ENCODE measurements around the gene CCSAP. TPM values are rescaled to one million over a fixed set of nuclear protein-coding genes. Genes with fewer than 3 reads are reported as not detected.
A peak's percentile ranks its signal among the peaks of the same experiment; 100 is the strongest.

Gene CCSAP
- total and polyA plus RNA-seq, 2 of the 13 experiments (the other 11 are each of a cell fraction or from before 2014, with no cell fraction given) = 3.7 to 9.0 TPM

DNA sequence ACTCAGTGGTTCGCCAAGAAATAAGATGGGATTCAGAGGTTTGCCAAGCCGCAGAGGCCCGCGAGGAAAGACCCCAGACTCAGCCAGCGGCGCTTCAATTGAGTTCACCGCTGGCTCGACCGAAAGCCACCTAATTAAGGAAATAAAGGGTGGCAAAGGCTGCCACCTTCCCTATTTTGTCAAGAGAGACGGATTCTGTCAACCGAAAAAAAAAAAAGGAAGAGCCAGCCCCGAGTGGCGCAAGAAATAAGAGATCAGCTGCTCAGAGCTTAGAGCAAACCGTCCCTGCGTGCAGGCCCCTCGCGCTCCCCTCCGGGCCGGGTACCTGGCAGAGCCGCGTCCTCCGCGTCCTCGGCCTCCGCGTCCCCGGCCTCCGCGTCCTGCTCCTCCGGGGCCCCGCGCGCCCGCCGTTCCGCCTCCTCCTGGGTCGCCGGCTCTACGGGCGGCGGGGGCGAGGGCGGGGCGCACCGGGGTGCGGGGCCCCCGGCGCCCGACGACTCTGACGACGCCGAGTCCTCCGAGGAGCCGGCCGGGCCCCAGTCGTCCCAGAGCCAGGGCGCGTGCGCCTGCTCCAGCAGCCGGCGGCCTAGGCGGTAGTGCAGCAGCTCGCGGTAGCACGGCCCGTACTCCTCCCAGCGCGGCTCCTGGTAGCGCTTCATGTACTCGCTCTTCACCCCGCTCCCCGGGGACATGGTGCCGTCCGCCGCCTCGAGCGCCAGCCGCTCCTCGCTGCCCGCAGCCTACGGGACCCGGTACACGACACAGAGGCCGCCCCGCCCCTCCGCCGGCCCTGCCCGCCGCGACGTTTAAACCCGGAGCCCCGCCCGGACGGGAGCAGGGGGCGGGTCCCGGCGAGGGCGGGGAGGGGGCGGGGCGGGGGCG is 832 bp downstream of the CCSAP start (continued):
- TF ChIP-seq, protein P1, sequence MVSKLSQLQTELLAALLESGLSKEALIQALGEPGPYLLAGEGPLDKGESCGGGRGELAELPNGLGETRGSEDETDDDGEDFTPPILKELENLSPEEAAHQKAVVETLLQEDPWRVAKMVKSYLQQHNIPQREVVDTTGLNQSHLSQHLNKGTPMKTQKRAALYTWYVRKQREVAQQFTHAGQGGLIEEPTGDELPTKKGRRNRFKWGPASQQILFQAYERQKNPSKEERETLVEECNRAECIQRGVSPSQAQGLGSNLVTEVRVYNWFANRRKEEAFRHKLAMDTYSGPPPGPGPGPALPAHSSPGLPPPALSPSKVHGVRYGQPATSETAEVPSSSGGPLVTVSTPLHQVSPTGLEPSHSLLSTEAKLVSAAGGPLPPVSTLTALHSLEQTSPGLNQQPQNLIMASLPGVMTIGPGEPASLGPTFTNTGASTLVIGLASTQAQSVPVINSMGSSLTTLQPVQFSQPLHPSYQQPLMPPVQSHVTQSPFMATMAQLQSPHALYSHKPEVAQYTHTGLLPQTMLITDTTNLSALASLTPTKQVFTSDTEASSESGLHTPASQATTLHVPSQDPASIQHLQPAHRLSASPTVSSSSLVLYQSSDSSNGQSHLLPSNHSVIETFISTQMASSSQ (IDR thresholded peaks at IDR 0.05; ENCODE audit: low read depth) = no peak
- TF ChIP-seq, protein P1 (CRISPR knock-in tag; IDR thresholded peaks at IDR 0.05; ENCODE audit: borderline replicate concordance) = peak; percentile 48; the same call in 1 of the 2 replicates
- peak; percentile 29; the same call in 1 of the 2 replicates for TF ChIP-seq ISL2 (CRISPR knock-in tag; IDR thresholded peaks at IDR 0.05)
- TF ChIP-seq TP53 (CRISPR knock-in tag; conservative IDR thresholded peaks at IDR 0.05) = no peak
- TF ChIP-seq, protein P2, sequence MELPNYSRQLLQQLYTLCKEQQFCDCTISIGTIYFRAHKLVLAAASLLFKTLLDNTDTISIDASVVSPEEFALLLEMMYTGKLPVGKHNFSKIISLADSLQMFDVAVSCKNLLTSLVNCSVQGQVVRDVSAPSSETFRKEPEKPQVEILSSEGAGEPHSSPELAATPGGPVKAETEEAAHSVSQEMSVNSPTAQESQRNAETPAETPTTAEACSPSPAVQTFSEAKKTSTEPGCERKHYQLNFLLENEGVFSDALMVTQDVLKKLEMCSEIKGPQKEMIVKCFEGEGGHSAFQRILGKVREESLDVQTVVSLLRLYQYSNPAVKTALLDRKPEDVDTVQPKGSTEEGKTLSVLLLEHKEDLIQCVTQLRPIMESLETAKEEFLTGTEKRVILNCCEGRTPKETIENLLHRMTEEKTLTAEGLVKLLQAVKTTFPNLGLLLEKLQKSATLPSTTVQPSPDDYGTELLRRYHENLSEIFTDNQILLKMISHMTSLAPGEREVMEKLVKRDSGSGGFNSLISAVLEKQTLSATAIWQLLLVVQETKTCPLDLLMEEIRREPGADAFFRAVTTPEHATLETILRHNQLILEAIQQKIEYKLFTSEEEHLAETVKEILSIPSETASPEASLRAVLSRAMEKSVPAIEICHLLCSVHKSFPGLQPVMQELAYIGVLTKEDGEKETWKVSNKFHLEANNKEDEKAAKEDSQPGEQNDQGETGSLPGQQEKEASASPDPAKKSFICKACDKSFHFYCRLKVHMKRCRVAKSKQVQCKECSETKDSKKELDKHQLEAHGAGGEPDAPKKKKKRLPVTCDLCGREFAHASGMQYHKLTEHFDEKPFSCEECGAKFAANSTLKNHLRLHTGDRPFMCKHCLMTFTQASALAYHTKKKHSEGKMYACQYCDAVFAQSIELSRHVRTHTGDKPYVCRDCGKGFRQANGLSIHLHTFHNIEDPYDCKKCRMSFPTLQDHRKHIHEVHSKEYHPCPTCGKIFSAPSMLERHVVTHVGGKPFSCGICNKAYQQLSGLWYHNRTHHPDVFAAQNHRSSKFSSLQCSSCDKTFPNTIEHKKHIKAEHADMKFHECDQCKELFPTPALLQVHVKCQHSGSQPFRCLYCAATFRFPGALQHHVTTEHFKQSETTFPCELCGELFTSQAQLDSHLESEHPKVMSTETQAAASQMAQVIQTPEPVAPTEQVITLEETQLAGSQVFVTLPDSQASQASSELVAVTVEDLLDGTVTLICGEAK (IDR thresholded peaks at IDR 0.05) = no peak
- TF ChIP-seq, protein P2 (CRISPR knock-in tag; IDR thresholded peaks at IDR 0.05) = no peak; the same call in 1 of the 2 replicates
- 0 out of 2 replicates have a peak, but pooled peaks have one; percentile 40 for TF ChIP-seq HOXA5 (CRISPR knock-in tag; IDR thresholded peaks at IDR 0.05)
- TF ChIP-seq MYC (CRISPR knock-in tag; IDR thresholded peaks at IDR 0.05; ENCODE audit: borderline replicate concordance) = peak; percentile 73
- TF ChIP-seq TAF1 (CRISPR knock-in tag; IDR thresholded peaks at IDR 0.05) = peak; percentile 70; the same call in 1 of the 2 replicates
- TF ChIP-seq, protein P3, sequence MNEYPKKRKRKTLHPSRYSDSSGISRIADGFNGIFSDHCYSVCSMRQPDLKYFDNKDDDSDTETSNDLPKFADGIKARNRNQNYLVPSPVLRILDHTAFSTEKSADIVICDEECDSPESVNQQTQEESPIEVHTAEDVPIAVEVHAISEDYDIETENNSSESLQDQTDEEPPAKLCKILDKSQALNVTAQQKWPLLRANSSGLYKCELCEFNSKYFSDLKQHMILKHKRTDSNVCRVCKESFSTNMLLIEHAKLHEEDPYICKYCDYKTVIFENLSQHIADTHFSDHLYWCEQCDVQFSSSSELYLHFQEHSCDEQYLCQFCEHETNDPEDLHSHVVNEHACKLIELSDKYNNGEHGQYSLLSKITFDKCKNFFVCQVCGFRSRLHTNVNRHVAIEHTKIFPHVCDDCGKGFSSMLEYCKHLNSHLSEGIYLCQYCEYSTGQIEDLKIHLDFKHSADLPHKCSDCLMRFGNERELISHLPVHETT (CRISPR knock-in tag; conservative IDR thresholded peaks at IDR 0.05) = peak; percentile 73
- peak; percentile 33; the same call in 1 of the 2 replicates for TF ChIP-seq ZSCAN21 (CRISPR knock-in tag; IDR thresholded peaks at IDR 0.05; ENCODE audit: borderline replicate concordance)
- TF ChIP-seq ATF7-NPFF (CRISPR knock-in tag; IDR thresholded peaks at IDR 0.05; ENCODE audit: low read depth) = peak; percentile 82
- peak; percentile 39 for TF ChIP-seq PHF5A (CRISPR knock-in tag; IDR thresholded peaks at IDR 0.05; ENCODE audit: low read depth, unreplicated experiment)
